Testis (tissue), 3 donors: ENCODE results near the gene NUPR1. TPM values are rescaled to one million over a fixed set of nuclear protein-coding genes. Genes with fewer than 3 reads are reported as not detected.
"Not testable (repeated sequence)": the region's sequence is repeated elsewhere in the genome, so short reads cannot be mapped to it uniquely, and the experiment has no call there.

Experiments used
- DNase-seq: peaks from one replicate; pipeline ENCODE4 v3.0.0-alpha.2; 2019
- H3K27ac ChIP-seq, 2 donors: fragments of 200-600 bp; sonication (generic); one replicate each; pipeline ENCODE4 v1.5.1; 2019
- H3K27me3 ChIP-seq: fragments of 200-600 bp; sonication (generic); one replicate; pipeline ENCODE4 v1.5.1; 2019
- H3K36me3 ChIP-seq: fragments of 200-600 bp; sonication (generic); one replicate; pipeline ENCODE4 v1.5.1; 2017; ENCODE audit warnings: low read depth; ENCODE audit errors: missing control alignments
- H3K4me1 ChIP-seq: fragments of 200-600 bp; sonication (generic); one replicate; pipeline ENCODE4 v1.5.1; 2019
- H3K4me3 ChIP-seq, 2 donors: fragments of 200-600 bp; sonication (generic); one replicate each; pipeline ENCODE4 v1.5.1; 2017 to 2019
- H3K9me3 ChIP-seq: fragments of 200-600 bp; sonication (generic); one replicate; pipeline ENCODE4 v1.5.1; 2017
- CTCF ChIP-seq, 3 experiments: fragments of 450-650 bp in 2 of 3; fragments of 200-600 bp in 1 of 3; sonication (generic) in 1 of 3; IDR thresholded peaks; one replicate each; pipeline ENCODE4 v1.5.1; 2016 to 2019; ENCODE audit warnings: antibody characterized with exemption in 3 of 3, mild to moderate bottlenecking in 2 of 3, moderate library complexity in 1 of 3
- POLR2A ChIP-seq: fragments of 450-650 bp; IDR thresholded peaks from one replicate; pipeline ENCODE4 v1.6.1; 2017; ENCODE audit warnings: antibody characterized with exemption, mild to moderate bottlenecking, moderate library complexity
- WGBS, 2 donors: methylation state at CpG; one replicate each; pipeline ENCODE4 v1.1.5; 2018; 5-methylcytosine and 5-hydroxymethylcytosine counted together
- intact Hi-C: fragments of 100-400 bp; cut with DNase I; formaldehyde crosslinking; loops from one replicate; pipeline ENCODE4 v1.15.1; 2023; ENCODE audit warnings: low total_unique reads
- polyA plus RNA-seq: library from polyadenylated mRNA; stranded (reverse); fragments of 350-450 nt; fragmentation: Illumina TruSeq; extraction: RNeasy Lipid Tissue Mini Kit (QIAGEN cat#74804); gene quantifications from one replicate; pipeline ENCODE4 v1.2.3, GENCODE V29; 2014; ENCODE audit warnings: low read depth, low replicate concordance; ENCODE audit not compliant: insufficient read depth
- total RNA-seq, 2 donors: library from RNA; depleted of rRNA; stranded (reverse); fragments of >200 nt; gene quantifications; one replicate each; pipeline ENCODE4 v1.2.3, GENCODE V29; 2016

The NUPR1 gene
- total and polyA plus RNA-seq, 3 donors from 2014 or later: 38.0 to 159 (median 46.6) TPM

GRCh38 chr16:28503470-28504259, 35.1 kb downstream of the NUPR1 start:
- WGBS, 2 donors: 87 to 88% methylated on average over 11 to 15 of the region's 15 CpGs
- intact Hi-C loops: no loop called here
- no peaks in the 10 kb centered on the region for H3K27me3 ChIP-seq
- H3K36me3 ChIP-seq: no peaks in the 10 kb centered on the region
- DNase-seq: no peak
- H3K9me3 ChIP-seq: no peaks in the 10 kb centered on the region
- TF ChIP-seq CTCF (IDR thresholded peaks at IDR 0.05): no peak
- TF ChIP-seq POLR2A: no peak
- no peak overlapping the region for H3K27ac ChIP-seq
- H3K4me1 ChIP-seq: no peaks in the 10 kb centered on the region
- H3K4me3 ChIP-seq: no peak overlapping the region

- Histone ChIP-seq H3K9me3 (no peaks in the 10 kb centered on the region), H3K36me3 (no peaks in the 10 kb centered on the region), H3K27me3 (no peaks in the 10 kb centered on the region), H3K4me3 (no peak overlapping the region), H3K27ac (no peak overlapping the region), H3K4me1 (no peaks in the 10 kb centered on the region)
- no peak for DNase-seq
- WGBS, 2 donors: 88 to 90% methylated on average over 2 of the region's 2 CpGs
- intact Hi-C loops: no loop called here
- no peak for TF ChIP-seq POLR2A
- TF ChIP-seq CTCF (IDR thresholded peaks at IDR 0.05): no peak
Measured at GRCh38 chr16:28502290-28502689, 36.5 kb downstream of the NUPR1 start.

- H3K27me3 ChIP-seq: no peaks in the 10 kb centered on the region
- H3K9me3 ChIP-seq: no peaks in the 10 kb centered on the region
- no peak overlapping the region for H3K27ac ChIP-seq
- intact Hi-C loops: no loop called here
- no peak overlapping the region for H3K4me3 ChIP-seq
- no peaks in the 10 kb centered on the region for H3K4me1 ChIP-seq
- H3K36me3 ChIP-seq: no peaks in the 10 kb centered on the region
- TF ChIP-seq POLR2A (no peak), CTCF (IDR thresholded peaks at IDR 0.05) (no peak)
- DNase-seq: no peak
- WGBS, 2 donors: 85 to 86% methylated on average over 15 to 19 of the region's 19 CpGs
Measured at GRCh38 chr16:28501258-28502232, 37.2 kb downstream of the NUPR1 start.

- intact Hi-C loops, H3K4me3 ChIP-seq, DNase-seq, H3K27ac ChIP-seq, H3K4me1 ChIP-seq, H3K27me3 ChIP-seq, H3K9me3 ChIP-seq, H3K36me3 ChIP-seq: not testable (repeated sequence)
- 82 to 91% methylated on average over 18 of the region's 18 CpGs for WGBS, 2 donors
Measured at GRCh38 chr16:28500476-28501180, 38.1 kb downstream of the NUPR1 start.

GRCh38 chr16:28499854-28500253, 38.9 kb downstream of the NUPR1 start:
- Histone ChIP-seq H3K4me1 (no peaks in the 10 kb centered on the region), H3K36me3 (no peaks in the 10 kb centered on the region), H3K27me3 (no peaks in the 10 kb centered on the region), H3K27ac (no peak overlapping the region), H3K4me3 (no peak overlapping the region), H3K9me3 (no peaks in the 10 kb centered on the region)
- 71 to 78% methylated on average over 7 to 10 of the region's 10 CpGs for WGBS, 2 donors
- intact Hi-C loops: no loop called here
- no peak for DNase-seq
- TF ChIP-seq CTCF (IDR thresholded peaks at IDR 0.05) (no peak), POLR2A (no peak)
